ENCODE measurements around the gene ECSIT. TPM values are rescaled to one million over a fixed set of nuclear protein-coding genes. Genes with fewer than 3 reads are reported as not detected.

The ECSIT gene
- polyA plus RNA-seq, 1 of the 3 experiments (the other 2 are of a cell fraction): 43.8 TPM

- CTCF ChIA-PET: interaction anchor here (0.5 to 5.0 kb wide), 20 partner anchors 9 to 782 kb away, joined by 3 to 57 read pairs (median 3); partner anchors contain the start of genes ELAVL3 and ZNF653
- peak; percentile 88 for DNase-seq
- no peak overlapping the region for H3K27ac ChIP-seq (ENCODE audit: low read depth in 2 of 2, low read length in 1 of 2)
- no peaks in the 10 kb centered on the region for H3K27me3 ChIP-seq (ENCODE audit: insufficient read depth)
- H4K20me1 ChIP-seq (ENCODE audit: insufficient read depth): peaks cover 8% of the 10 kb centered on the region; the same call in 1 of the 2 replicates
- no peak overlapping the region; a peak in 1 of 4 replicates for H3K4me3 ChIP-seq (ENCODE audit: low read depth in 2 of 2, low read length in 1 of 2)
- 47% methylated on average over 11 of the region's 17 CpGs for WGBS (ENCODE audit: low lambda C conversion rate)
- no peaks in the 10 kb centered on the region for H3K79me2 ChIP-seq (ENCODE audit: insufficient read depth)
- POLR2A ChIA-PET: no interaction called here
- peak; percentile 54; the same call in 1 of the 2 replicates for TF ChIP-seq JUND (IDR thresholded peaks at IDR 0.05)
- no peak for TF ChIP-seq MAX (IDR thresholded peaks at IDR 0.05; ENCODE audit: low read depth)
- TF ChIP-seq FOSL2 (IDR thresholded peaks at IDR 0.05; ENCODE audit: borderline replicate concordance, low read depth): peak; percentile 81
- TF ChIP-seq PBX3 (IDR thresholded peaks at IDR 0.05): no peak
- TF ChIP-seq FOXJ3 (CRISPR knock-in tag; IDR thresholded peaks at IDR 0.05): no peak; the same call in 1 of the 2 replicates
- no peak for TF ChIP-seq USF1 (IDR thresholded peaks at IDR 0.05; ENCODE audit: borderline replicate concordance, low read depth)
- no peak for TF ChIP-seq RXRA (IDR thresholded peaks at IDR 0.05; ENCODE audit: borderline replicate concordance, low read depth)
- peak; percentile 89 for TF ChIP-seq CTCF (IDR thresholded peaks at IDR 0.05)
- TF ChIP-seq RCOR1 (IDR thresholded peaks at IDR 0.05; ENCODE audit: low read length): no peak
- TF ChIP-seq GABPA (IDR thresholded peaks at IDR 0.05; ENCODE audit: low read depth): no peak
- no peak for TF ChIP-seq NRF1 (IDR thresholded peaks at IDR 0.05; ENCODE audit: low read depth, low read length)
- no peak for TF ChIP-seq TEAD4 (IDR thresholded peaks at IDR 0.05; ENCODE audit: borderline replicate concordance, insufficient read depth)
- peak; percentile 59 for TF ChIP-seq RAD21 (IDR thresholded peaks at IDR 0.05; ENCODE audit: low read length)
- TF ChIP-seq SIN3A (IDR thresholded peaks at IDR 0.05; ENCODE audit: borderline replicate concordance, low read depth, low read length): 0 out of 2 replicates have a peak, but pooled peaks have one; percentile 28
- TF ChIP-seq SMC3 (IDR thresholded peaks at IDR 0.05; ENCODE audit: low read depth, low read length): peak; percentile 68
- TF ChIP-seq CHD2 (IDR thresholded peaks at IDR 0.05; ENCODE audit: low read length, partially characterized antibody): no peak
- no peak overlapping the region for H2AFZ ChIP-seq (ENCODE audit: low read depth)
- peaks cover 0 to 10% of the 10 kb centered on the region in 2 experiments for H3K36me3 ChIP-seq (replicated peaks in 1 of 2; ENCODE audit: control insufficient read depth in 1 of 2, insufficient read depth in 2 of 2, low read length in 1 of 2)
- no peak overlapping the region for H3K4me2 ChIP-seq
- no peaks in the 10 kb centered on the region for H3F3A ChIP-seq (replicated peaks; ENCODE audit: insufficient read depth)
- H3K4me1 ChIP-seq (ENCODE audit: control insufficient read depth in 1 of 2, insufficient read depth in 2 of 2, low read depth in 1 of 2, low read length in 1 of 2): peaks cover 0 to 3% of the 10 kb centered on the region in 2 experiments; a peak in 1 of 4 replicates
- H3K9me3 ChIP-seq: no peaks in the 10 kb centered on the region
- no peaks in the 10 kb centered on the region for H3K9me2 ChIP-seq
- H3K9ac ChIP-seq: no peak overlapping the region
Measured at GRCh38 chr19:11496391-11497163, 32.4 kb downstream of the ECSIT start.

Data from SK-N-SH (cell line).